GM12892 (cell line): ENCODE measurements around the gene CCDC141.

Experiments
- POLR2A ChIP-seq: IDR thresholded peaks from 2 replicates; pipeline ENCODE4 v1.6.1; 2011; ENCODE audit warnings: low read depth, low read length, control low read depth
- POLR2AphosphoS5 ChIP-seq: IDR thresholded peaks from 2 replicates; pipeline ENCODE4 v1.6.1; 2011; ENCODE audit warnings: low read depth, low read length, control low read depth
- TAF1 ChIP-seq: IDR thresholded peaks from 2 replicates; pipeline ENCODE4 v1.6.1; 2011; ENCODE audit warnings: low read depth, mild to moderate bottlenecking, control low read depth, low read length, borderline replicate concordance

DNA sequence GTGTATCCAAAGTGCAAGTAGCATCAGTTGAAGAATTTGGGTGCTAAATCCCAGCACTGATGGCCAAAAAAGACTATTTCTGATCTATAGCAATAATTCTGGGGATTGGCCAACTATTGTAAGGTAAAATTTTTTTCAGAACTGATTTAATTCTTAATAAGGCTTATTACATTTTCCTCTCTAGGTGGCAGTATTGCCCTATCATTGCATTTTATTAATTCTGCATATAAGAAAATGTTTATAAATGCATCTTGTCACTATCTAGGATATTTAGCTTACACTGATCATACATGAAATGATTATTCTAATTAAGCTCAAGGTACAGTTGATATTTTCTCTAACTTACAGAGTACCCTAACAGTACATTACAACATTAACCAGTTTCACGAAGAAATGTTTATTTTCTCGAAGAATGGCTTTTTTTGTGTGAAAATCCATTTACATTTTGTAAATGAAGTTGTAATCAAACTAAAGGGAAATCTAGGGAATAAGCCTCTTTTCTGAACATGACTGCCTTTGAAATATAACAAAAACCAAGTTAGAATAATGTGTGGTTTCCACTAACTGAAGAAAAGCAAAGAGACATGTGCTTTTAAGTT, 253.8 kb downstream of the CCDC141 start:
- TF ChIP-seq POLR2A (no peak), POLR2AphosphoS5 (no peak), TAF1 (no peak)
